HCT116 (cell line): Measurements from ENCODE around the gene TRDMT1. TPM values are rescaled to one million over a fixed set of nuclear protein-coding genes. Genes with fewer than 3 reads are reported as not detected.

ENCODE experiments used
- ATAC-seq: fragments of 200-7000 bp; cut with Tn5 transposase; 2 replicates; pipeline ENCODE4 v1.9.1; 2020; ENCODE audit warnings: mild to moderate bottlenecking, moderate library complexity
- BruUV-seq: library from RNA; stranded (reverse); fragments of 400-500 nt; replicated peaks from 2 replicates; lab custom pipeline; 2021; lab: Mats Ljungman, UMichigan
- CTCF ChIA-PET: fragments of 300-600 bp; sonication (Branson Sonifier 250); formaldehyde crosslinking; loops from one replicate; lab custom pipeline; 2021; ENCODE audit warnings: antibody characterized with exemption; lab: Charles Lee
- POLR2A ChIA-PET: fragments of 300-600, 350-600 bp; sonication (Branson Sonifier 250); formaldehyde crosslinking; loops from one replicate; lab custom pipeline; 2021; ENCODE audit warnings: antibody characterized with exemption; lab: Charles Lee
- RAD21 ChIA-PET, 2 experiments: fragments of 300-600 bp; sonication (Branson Sonifier 250); formaldehyde crosslinking; loops; one replicate each; lab custom pipeline; 2023; ENCODE audit warnings: low total read pairs in 2 of 2; ENCODE audit not compliant: uncharacterized antibody in 2 of 2, unreplicated experiment in 2 of 2, low non-redundant PET in 1 of 2; lab: Charles Lee
- DNase-seq: peaks from one replicate; pipeline ENCODE4 v3.0.0-alpha.2; 2010; ENCODE audit warnings: low read depth, low spot score
- H2AFZ ChIP-seq: fragments of 200-600 bp; shearing (Covaris generic), sonication (generic); 2 replicates; pipeline ENCODE4 v1.6.1; 2017; ENCODE audit warnings: low read depth, mixed run types, mixed read lengths, antibody characterized with exemption, low read length; ENCODE audit not compliant: poor library complexity, severe bottlenecking
- H3K27ac ChIP-seq: 2 replicates; pipeline ENCODE4 v1.5.1; 2012; ENCODE audit warnings: low read depth, low read length
- H3K27me3 ChIP-seq: fragments of 200-600 bp; sonication (generic); 2 replicates; pipeline ENCODE4 v1.6.1; 2016; ENCODE audit warnings: mixed run types, low read length, mixed read lengths; ENCODE audit not compliant: insufficient read depth
- H3K36me3 ChIP-seq, 2 experiments: fragments of 200-500 bp in 1 of 2; fragments of 200-600 bp in 1 of 2; sonication (Bioruptor generic) in 1 of 2; sonication (generic) in 1 of 2; 2 replicates each; pipeline versions ENCODE4 v1.5.1 to v1.6.1; 2014 to 2016; ENCODE audit warnings: low read length in 2 of 2, inconsistent platforms in 1 of 2, mixed read lengths in 1 of 2, mixed run types in 1 of 2; ENCODE audit not compliant: insufficient read depth in 2 of 2, control insufficient read depth in 1 of 2
- H3K4me1 ChIP-seq, 2 experiments: fragments of 200-600 bp in 1 of 2; sonication (generic) in 1 of 2; 2 replicates each; pipeline versions ENCODE4 v1.5.1 to v1.6.1; 2012 to 2017; ENCODE audit warnings: low read length in 2 of 2, inconsistent platforms in 1 of 2, mild to moderate bottlenecking in 1 of 2, mixed read lengths in 1 of 2, mixed run types in 1 of 2, moderate library complexity in 1 of 2; ENCODE audit not compliant: insufficient read depth in 2 of 2, control insufficient read depth in 1 of 2
- H3K4me2 ChIP-seq: fragments of 200-600 bp; sonication (generic); 2 replicates; pipeline ENCODE4 v1.6.1; 2017; ENCODE audit warnings: mixed run types, low read length, mixed read lengths
- H3K4me3 ChIP-seq, 2 experiments: fragments of 200-600 bp in 1 of 2; sonication (generic) in 1 of 2; replicated peaks in 1 of 2; 2 replicates each; pipeline ENCODE4 v1.5.1; 2011 to 2016; ENCODE audit warnings: low read length in 2 of 2, control low read depth in 1 of 2, low read depth in 1 of 2, mild to moderate bottlenecking in 1 of 2, mixed read lengths in 1 of 2, mixed run types in 1 of 2
- H3K79me2 ChIP-seq: fragments of 200-600 bp; sonication (generic); 2 replicates; pipeline ENCODE4 v1.6.1; 2017; ENCODE audit warnings: mild to moderate bottlenecking, mixed run types, low read length, moderate library complexity, mixed read lengths; ENCODE audit not compliant: insufficient read depth
- H3K9ac ChIP-seq: fragments of 200-600 bp; sonication (generic); 2 replicates; pipeline ENCODE4 v1.6.1; 2016; ENCODE audit warnings: low read length, mixed read lengths
- H3K9me2 ChIP-seq: fragments of 200-600 bp; sonication (generic), shearing (Covaris generic); 2 replicates; pipeline ENCODE4 v1.6.1; 2017; ENCODE audit warnings: mixed run types, mild to moderate bottlenecking, moderate library complexity; ENCODE audit not compliant: insufficient read depth
- H3K9me3 ChIP-seq, 2 experiments: fragments of 200-500 bp in 1 of 2; fragments of 200-600 bp in 1 of 2; sonication (Bioruptor generic) in 1 of 2; sonication (generic) in 1 of 2; 2 replicates each; pipeline ENCODE4 v1.6.1; 2014 to 2017; ENCODE audit warnings: low read length in 2 of 2, mixed read lengths in 2 of 2, inconsistent platforms in 1 of 2, low read depth in 1 of 2, mild to moderate bottlenecking in 1 of 2, mixed run types in 1 of 2, moderate library complexity in 1 of 2; ENCODE audit not compliant: control insufficient read depth in 1 of 2, insufficient read depth in 1 of 2
- H4K20me1 ChIP-seq: fragments of 200-600 bp; sonication (generic), shearing (Covaris generic); 2 replicates; pipeline ENCODE4 v1.6.1; 2017; ENCODE audit warnings: mixed run types, mild to moderate bottlenecking, moderate library complexity; ENCODE audit not compliant: insufficient read depth
- CTCF ChIP-seq, 3 experiments: fragments of 200-600 bp in 1 of 3; sonication (generic) in 1 of 3; IDR thresholded peaks in 2 of 3; conservative IDR thresholded peaks in 1 of 3; 2 replicates each; pipeline ENCODE4 v1.5.1; 2012 to 2017; ENCODE audit warnings: low read depth in 2 of 3, low read length in 2 of 3, antibody characterized with exemption in 1 of 3, borderline replicate concordance in 1 of 3, control low read depth in 1 of 3, mild to moderate bottlenecking in 1 of 3, mixed read lengths in 1 of 3, mixed run types in 1 of 3, moderate library complexity in 1 of 3; ENCODE audit not compliant: insufficient read depth in 1 of 3
- EZH2phosphoT487 ChIP-seq: fragments of 200-600 bp; IDR thresholded peaks from 2 replicates; pipeline ENCODE4 v1.6.1; 2018; ENCODE audit warnings: antibody characterized with exemption, borderline replicate concordance
- FOSL1 ChIP-seq: IDR thresholded peaks from 2 replicates; pipeline ENCODE4 v1.6.1; 2012; ENCODE audit warnings: low read depth
- RAD21 ChIP-seq: IDR thresholded peaks from 2 replicates; pipeline ENCODE4 v1.6.1; 2012; ENCODE audit warnings: low read depth, mild to moderate bottlenecking
- SP1 ChIP-seq: IDR thresholded peaks from 2 replicates; pipeline ENCODE4 v1.6.1; 2012; ENCODE audit warnings: low read depth
- SRF ChIP-seq: IDR thresholded peaks from 2 replicates; pipeline ENCODE4 v1.6.1; 2012; ENCODE audit warnings: low read depth
- ZFX ChIP-seq: fragments of 450-650 bp; IDR thresholded peaks from 2 replicates; pipeline ENCODE4 v1.6.1; 2017
- ZNF274 ChIP-seq: fragments of 200-500 bp; sonication (Bioruptor generic); IDR thresholded peaks from 2 replicates; pipeline ENCODE4 v1.6.1; 2014; ENCODE audit warnings: mild to moderate bottlenecking, low read depth, low read length, inconsistent platforms
- intact Hi-C: fragments of 100-400 bp; cut with micrococcal nuclease; formaldehyde crosslinking; loops from 2 replicates; pipeline ENCODE4 v1.10.0; 2022
- total RNA-seq: library from RNA; stranded (reverse); gene quantifications from one replicate; pipeline ENCODE4 v1.2.1, GENCODE V29; 2021; ENCODE audit not compliant: unreplicated experiment

Gene TRDMT1
- total RNA-seq, 1 experiment from 2014 or later: 8.6 TPM

- H4K20me1 ChIP-seq: no peaks in the 10 kb centered on the region
- H3K79me2 ChIP-seq: no peaks in the 10 kb centered on the region
- H3K4me3 ChIP-seq: no peak overlapping the region
- no peak overlapping the region for H3K27ac ChIP-seq
- peak overlapping the region; percentile 45 for H2AFZ ChIP-seq
- ChIA-PET RAD21 (no interaction called here), CTCF (interaction anchor here (0.7 kb wide), 1 partner anchor 397 kb away, joined by 3 read pairs; no protein-coding TSS in a partner anchor), POLR2A (interaction anchor here (1.4 kb wide), 1 partner anchor 358 kb away, joined by 3 read pairs; no protein-coding TSS in a partner anchor)
- no peaks in the 10 kb centered on the region for H3K4me1 ChIP-seq
- intact Hi-C loops: loop anchor here (1.0 to 2.0 kb wide), 2 partner anchors 359 to 422 kb away; no protein-coding TSS in a partner anchor
- no TSS peak for BruUV-seq
- no peak overlapping the region for H3K4me2 ChIP-seq
- DNase-seq (peak; percentile 29), ATAC-seq (peak; percentile 72)
- H3K36me3 ChIP-seq: no peaks in the 10 kb centered on the region
- H3K9ac ChIP-seq: no peak overlapping the region
- no peak for TF ChIP-seq SRF
- no peak for TF ChIP-seq ZFX
- TF ChIP-seq RAD21: peak; percentile 83
- no peak for TF ChIP-seq EZH2phosphoT487
- TF ChIP-seq SP1: no peak
- TF ChIP-seq FOSL1: no peak
- TF ChIP-seq CTCF (IDR thresholded peaks at IDR 0.05 in 2 of 3, conservative IDR thresholded peaks at IDR 0.05 in 1 of 3; ENCODE audit: borderline replicate concordance in 1 of 3, insufficient read depth in 1 of 3, low read depth in 2 of 3, low read length in 2 of 3): peak; percentile 61 to 69 (median 67); a peak in 5 of 6 replicates
- H3K27me3 ChIP-seq: no peaks in the 10 kb centered on the region
- H3K9me3 ChIP-seq: no peaks in the 10 kb centered on the region; a peak in 1 of 4 replicates
- H3K9me2 ChIP-seq: no peaks in the 10 kb centered on the region
Observed at GRCh38 chr10:17249820-17250219, 48.3 kb upstream of the TRDMT1 start.

GRCh38 chr10:17248964-17249363, 47.5 kb upstream of the TRDMT1 start:
- Histone ChIP-seq H3K9ac (no peak overlapping the region), H4K20me1 (no peaks in the 10 kb centered on the region), H3K27ac (no peak overlapping the region), H3K4me1 (no peaks in the 10 kb centered on the region), H2AFZ (no peak overlapping the region), H3K27me3 (no peaks in the 10 kb centered on the region), H3K4me3 (no peak overlapping the region), H3K36me3 (no peaks in the 10 kb centered on the region), H3K79me2 (no peaks in the 10 kb centered on the region), H3K9me2 (no peaks in the 10 kb centered on the region), H3K9me3 (no peaks in the 10 kb centered on the region; a peak in 1 of 4 replicates), H3K4me2 (no peak overlapping the region)
- no peak for DNase-seq
- POLR2A ChIA-PET: no interaction called here
- intact Hi-C loops: loop anchor here (1.0 to 2.0 kb wide), 2 partner anchors 358 to 421 kb away; no protein-coding TSS in a partner anchor
- RAD21 ChIA-PET: no interaction called here
- TF ChIP-seq SP1: no peak
- no peak for TF ChIP-seq EZH2phosphoT487
- TF ChIP-seq ZNF274: no peak
- CTCF ChIA-PET: no interaction called here
- no peak for ATAC-seq
- BruUV-seq: no TSS peak
